ENCODE data around the gene AKAP7.

DNA sequence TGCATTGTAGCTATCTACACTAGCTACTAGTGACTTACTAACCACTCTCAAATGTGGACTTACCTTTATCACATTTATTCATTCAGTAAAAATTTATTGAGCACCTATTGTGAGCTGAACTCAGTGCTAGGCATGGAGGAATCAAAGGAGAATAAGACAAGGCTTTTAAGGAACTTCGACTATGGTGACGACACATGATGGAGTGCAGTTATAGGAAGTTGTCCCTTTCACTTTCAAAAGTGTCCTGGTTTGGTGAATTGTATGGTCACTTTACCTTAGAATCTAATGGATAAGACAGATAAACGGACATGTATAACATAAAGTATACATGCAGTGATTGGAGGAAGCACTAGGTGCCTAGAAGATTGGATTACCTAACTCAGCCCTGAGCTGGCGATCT is 4.3 kb downstream of the AKAP7 start:
- TF ChIP-seq POLR2AphosphoS5 (IDR thresholded peaks at IDR 0.05; ENCODE audit: low read depth, low read length) (no peak), MEF2A (IDR thresholded peaks at IDR 0.05; ENCODE audit: borderline replicate concordance, low read depth) (no peak), RXRA (IDR thresholded peaks at IDR 0.05; ENCODE audit: borderline replicate concordance, low read depth) (no peak), NFIC (IDR thresholded peaks at IDR 0.05; ENCODE audit: borderline replicate concordance) (no peak), USF1 (IDR thresholded peaks at IDR 0.05; ENCODE audit: borderline replicate concordance, low read depth) (no peak), YY1 (IDR thresholded peaks at IDR 0.05; ENCODE audit: low read depth) (no peak), FOXM1 (IDR thresholded peaks at IDR 0.05; ENCODE audit: low read depth) (no peak), TEAD4 (IDR thresholded peaks at IDR 0.05; ENCODE audit: borderline replicate concordance, insufficient read depth) (no peak), SMC3 (IDR thresholded peaks at IDR 0.05; ENCODE audit: low read depth, low read length) (no peak), EP300 (IDR thresholded peaks at IDR 0.05; ENCODE audit: borderline replicate concordance in 1 of 2, low read depth in 1 of 2, low read length in 1 of 2) (no peak)
- TF ChIP-seq, protein P1, sequence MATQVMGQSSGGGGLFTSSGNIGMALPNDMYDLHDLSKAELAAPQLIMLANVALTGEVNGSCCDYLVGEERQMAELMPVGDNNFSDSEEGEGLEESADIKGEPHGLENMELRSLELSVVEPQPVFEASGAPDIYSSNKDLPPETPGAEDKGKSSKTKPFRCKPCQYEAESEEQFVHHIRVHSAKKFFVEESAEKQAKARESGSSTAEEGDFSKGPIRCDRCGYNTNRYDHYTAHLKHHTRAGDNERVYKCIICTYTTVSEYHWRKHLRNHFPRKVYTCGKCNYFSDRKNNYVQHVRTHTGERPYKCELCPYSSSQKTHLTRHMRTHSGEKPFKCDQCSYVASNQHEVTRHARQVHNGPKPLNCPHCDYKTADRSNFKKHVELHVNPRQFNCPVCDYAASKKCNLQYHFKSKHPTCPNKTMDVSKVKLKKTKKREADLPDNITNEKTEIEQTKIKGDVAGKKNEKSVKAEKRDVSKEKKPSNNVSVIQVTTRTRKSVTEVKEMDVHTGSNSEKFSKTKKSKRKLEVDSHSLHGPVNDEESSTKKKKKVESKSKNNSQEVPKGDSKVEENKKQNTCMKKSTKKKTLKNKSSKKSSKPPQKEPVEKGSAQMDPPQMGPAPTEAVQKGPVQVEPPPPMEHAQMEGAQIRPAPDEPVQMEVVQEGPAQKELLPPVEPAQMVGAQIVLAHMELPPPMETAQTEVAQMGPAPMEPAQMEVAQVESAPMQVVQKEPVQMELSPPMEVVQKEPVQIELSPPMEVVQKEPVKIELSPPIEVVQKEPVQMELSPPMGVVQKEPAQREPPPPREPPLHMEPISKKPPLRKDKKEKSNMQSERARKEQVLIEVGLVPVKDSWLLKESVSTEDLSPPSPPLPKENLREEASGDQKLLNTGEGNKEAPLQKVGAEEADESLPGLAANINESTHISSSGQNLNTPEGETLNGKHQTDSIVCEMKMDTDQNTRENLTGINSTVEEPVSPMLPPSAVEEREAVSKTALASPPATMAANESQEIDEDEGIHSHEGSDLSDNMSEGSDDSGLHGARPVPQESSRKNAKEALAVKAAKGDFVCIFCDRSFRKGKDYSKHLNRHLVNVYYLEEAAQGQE (IDR thresholded peaks at IDR 0.05; ENCODE audit: low read depth, low read length) = no peak
- TF ChIP-seq, protein P2, sequence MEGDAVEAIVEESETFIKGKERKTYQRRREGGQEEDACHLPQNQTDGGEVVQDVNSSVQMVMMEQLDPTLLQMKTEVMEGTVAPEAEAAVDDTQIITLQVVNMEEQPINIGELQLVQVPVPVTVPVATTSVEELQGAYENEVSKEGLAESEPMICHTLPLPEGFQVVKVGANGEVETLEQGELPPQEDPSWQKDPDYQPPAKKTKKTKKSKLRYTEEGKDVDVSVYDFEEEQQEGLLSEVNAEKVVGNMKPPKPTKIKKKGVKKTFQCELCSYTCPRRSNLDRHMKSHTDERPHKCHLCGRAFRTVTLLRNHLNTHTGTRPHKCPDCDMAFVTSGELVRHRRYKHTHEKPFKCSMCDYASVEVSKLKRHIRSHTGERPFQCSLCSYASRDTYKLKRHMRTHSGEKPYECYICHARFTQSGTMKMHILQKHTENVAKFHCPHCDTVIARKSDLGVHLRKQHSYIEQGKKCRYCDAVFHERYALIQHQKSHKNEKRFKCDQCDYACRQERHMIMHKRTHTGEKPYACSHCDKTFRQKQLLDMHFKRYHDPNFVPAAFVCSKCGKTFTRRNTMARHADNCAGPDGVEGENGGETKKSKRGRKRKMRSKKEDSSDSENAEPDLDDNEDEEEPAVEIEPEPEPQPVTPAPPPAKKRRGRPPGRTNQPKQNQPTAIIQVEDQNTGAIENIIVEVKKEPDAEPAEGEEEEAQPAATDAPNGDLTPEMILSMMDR (IDR thresholded peaks at IDR 0.05) = no peak
